ENCODE results near the gene EML2. TPM values are rescaled to one million over a fixed set of nuclear protein-coding genes. Genes with fewer than 3 reads are reported as not detected.

Gene EML2
- total and polyA plus RNA-seq, 2 experiments from 2014 or later: 13.9 to 17.0 TPM

DNA sequence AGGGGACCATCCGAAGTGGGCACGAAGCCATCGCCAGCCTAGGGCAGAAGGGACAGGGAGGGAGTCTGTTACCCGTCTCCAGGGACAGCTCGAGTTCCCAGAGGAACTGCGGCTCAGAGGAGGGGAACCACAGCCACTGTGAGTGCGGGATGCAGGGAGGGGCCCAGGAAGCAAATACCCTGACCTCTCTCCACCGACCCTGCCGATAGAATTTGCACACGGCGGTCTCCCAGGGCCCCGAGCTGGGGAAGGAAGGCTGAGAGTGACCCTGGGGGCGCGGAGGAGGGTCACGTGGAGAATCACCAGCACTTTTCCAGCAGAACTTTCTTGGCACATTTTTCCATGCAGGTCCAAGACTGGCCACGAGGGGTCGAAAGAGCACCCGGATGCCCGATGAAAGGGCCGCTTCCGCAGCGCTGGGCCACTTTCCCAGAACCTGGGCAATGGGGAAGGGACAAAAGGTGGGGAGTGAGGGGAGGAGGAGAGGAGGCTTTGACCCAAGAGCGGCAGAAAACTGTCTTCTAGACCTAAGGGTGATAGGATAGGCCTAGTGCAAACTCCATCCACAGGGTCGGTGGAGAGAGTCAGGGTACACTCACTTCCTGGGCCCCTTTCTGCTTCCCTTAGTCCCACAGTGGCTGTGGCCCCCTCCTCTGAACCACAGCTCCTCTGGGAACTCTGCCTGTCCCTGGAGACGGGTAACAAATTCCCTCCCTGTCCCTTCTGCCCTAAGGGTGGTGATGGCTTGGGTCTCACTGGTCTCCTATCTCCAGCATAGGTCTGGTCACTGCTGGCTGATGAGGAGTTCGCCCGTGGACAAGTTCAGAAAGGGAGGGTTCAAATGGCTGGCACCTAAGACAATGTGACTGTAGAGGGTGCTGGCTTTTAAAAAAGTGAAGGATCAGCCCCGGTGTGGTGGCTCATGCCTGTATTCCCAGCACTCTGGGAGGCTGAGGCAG, 31.8 kb downstream of the EML2 start:
- Histone ChIP-seq H3K4me2 (peak overlapping the region; percentile 82), H3K4me3 (no peak overlapping the region), H3K79me2 (no peaks in the 10 kb centered on the region), H3K9me2 (replicated peaks; ENCODE audit: insufficient read depth) (no peaks in the 10 kb centered on the region), H2AFZ (peak overlapping the region; percentile 87), H3K27me3 (peaks cover 11% of the 10 kb centered on the region), H3K27ac (no peak overlapping the region), H3K9me3 (ENCODE audit: low read depth) (no peaks in the 10 kb centered on the region), H3K36me3 (replicated peaks; ENCODE audit: insufficient read depth, low read depth) (no peaks in the 10 kb centered on the region), H3K4me1 (ENCODE audit: insufficient read depth) (peaks cover 4% of the 10 kb centered on the region), H4K20me1 (ENCODE audit: insufficient read depth, poor library complexity, severe bottlenecking) (no peaks in the 10 kb centered on the region)
- whole genome bisulfite sequencing (ENCODE audit: low lambda C conversion rate, missing lambda C conversion rate): 14% methylated on average over 27 of the region's 28 CpGs
- DNase-seq (ENCODE audit: low spot score): peak; percentile 86
- no peak for TF ChIP-seq EZH2phosphoT487 (IDR thresholded peaks at IDR 0.05; ENCODE audit: low read depth, severe bottlenecking, unreplicated experiment)
- TF ChIP-seq, protein P1, sequence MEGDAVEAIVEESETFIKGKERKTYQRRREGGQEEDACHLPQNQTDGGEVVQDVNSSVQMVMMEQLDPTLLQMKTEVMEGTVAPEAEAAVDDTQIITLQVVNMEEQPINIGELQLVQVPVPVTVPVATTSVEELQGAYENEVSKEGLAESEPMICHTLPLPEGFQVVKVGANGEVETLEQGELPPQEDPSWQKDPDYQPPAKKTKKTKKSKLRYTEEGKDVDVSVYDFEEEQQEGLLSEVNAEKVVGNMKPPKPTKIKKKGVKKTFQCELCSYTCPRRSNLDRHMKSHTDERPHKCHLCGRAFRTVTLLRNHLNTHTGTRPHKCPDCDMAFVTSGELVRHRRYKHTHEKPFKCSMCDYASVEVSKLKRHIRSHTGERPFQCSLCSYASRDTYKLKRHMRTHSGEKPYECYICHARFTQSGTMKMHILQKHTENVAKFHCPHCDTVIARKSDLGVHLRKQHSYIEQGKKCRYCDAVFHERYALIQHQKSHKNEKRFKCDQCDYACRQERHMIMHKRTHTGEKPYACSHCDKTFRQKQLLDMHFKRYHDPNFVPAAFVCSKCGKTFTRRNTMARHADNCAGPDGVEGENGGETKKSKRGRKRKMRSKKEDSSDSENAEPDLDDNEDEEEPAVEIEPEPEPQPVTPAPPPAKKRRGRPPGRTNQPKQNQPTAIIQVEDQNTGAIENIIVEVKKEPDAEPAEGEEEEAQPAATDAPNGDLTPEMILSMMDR (IDR thresholded peaks at IDR 0.05; ENCODE audit: poor library complexity): peak; percentile 74

GRCh38 chr19:45601524-45602374, 37.4 kb downstream of the EML2 start, which contains the start of gene GPR4:
Gene GPR4 (minus strand): TSS chr19:45602212. CDS start chr19:45591866, 10,346 bp downstream.
- Histone ChIP-seq H3K79me2 (no peaks in the 10 kb centered on the region), H3K9me3 (ENCODE audit: low read depth) (no peaks in the 10 kb centered on the region), H2AFZ (no peak within 1 kb of the TSS), H3K27me3 (peaks cover 67% of the 10 kb centered on the region), H3K36me3 (replicated peaks; ENCODE audit: insufficient read depth, low read depth) (no peaks in the 10 kb centered on the region), H3K4me2 (peak within 1 kb of the TSS; percentile 54), H3K4me3 (no peak within 1 kb of the TSS), H4K20me1 (ENCODE audit: insufficient read depth, poor library complexity, severe bottlenecking) (no peaks in the 10 kb centered on the region), H3K9me2 (replicated peaks; ENCODE audit: insufficient read depth) (no peaks in the 10 kb centered on the region), H3K4me1 (ENCODE audit: insufficient read depth) (peaks cover 3% of the 10 kb centered on the region), H3K27ac (no peak within 1 kb of the TSS)
- WGBS (ENCODE audit: low lambda C conversion rate, missing lambda C conversion rate): 12% methylated on average over 11 of the region's 52 CpGs
- TF ChIP-seq, protein P1 (IDR thresholded peaks at IDR 0.05; ENCODE audit: poor library complexity): no peak
- no peak for TF ChIP-seq EZH2 (IDR thresholded peaks at IDR 0.05; ENCODE audit: borderline replicate concordance)
- TF ChIP-seq EZH2phosphoT487 (IDR thresholded peaks at IDR 0.05; ENCODE audit: low read depth, severe bottlenecking, unreplicated experiment): no peak
- peak; percentile 45 for DNase-seq (ENCODE audit: low spot score)

DNA sequence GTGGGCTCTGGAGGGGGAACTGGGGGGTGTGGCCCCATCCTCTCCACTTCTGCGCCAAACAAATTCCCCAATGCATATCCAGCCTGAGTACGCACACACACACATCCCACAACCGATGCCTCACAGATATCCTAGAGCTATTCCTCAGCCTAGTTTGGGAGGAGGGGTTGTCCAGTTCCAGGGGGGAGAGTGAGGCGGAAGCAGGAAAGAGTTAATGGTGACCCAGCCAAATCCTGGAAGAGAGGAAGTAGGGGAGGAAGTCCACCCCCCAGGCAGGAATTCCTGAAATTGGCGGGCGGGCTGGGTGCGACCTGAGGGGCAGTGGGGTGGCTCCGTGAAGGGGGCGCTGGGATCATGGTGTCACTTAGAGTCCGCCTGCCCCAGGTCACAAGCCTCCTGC, 38.1 kb downstream of the EML2 start:
- H3K27me3 ChIP-seq: peaks cover 73% of the 10 kb centered on the region
- H3K4me3 ChIP-seq: no peak overlapping the region

More for the DNA sequence above, 38.1 kb downstream of the EML2 start:
- Histone ChIP-seq H2AFZ (no peak overlapping the region), H4K20me1 (ENCODE audit: insufficient read depth, poor library complexity, severe bottlenecking) (no peaks in the 10 kb centered on the region), H3K27ac (no peak overlapping the region), H3K4me2 (no peak overlapping the region), H3K9me2 (replicated peaks; ENCODE audit: insufficient read depth) (no peaks in the 10 kb centered on the region), H3K79me2 (no peaks in the 10 kb centered on the region), H3K36me3 (replicated peaks; ENCODE audit: insufficient read depth, low read depth) (no peaks in the 10 kb centered on the region), H3K4me1 (ENCODE audit: insufficient read depth) (peaks cover 3% of the 10 kb centered on the region), H3K9me3 (ENCODE audit: low read depth) (no peaks in the 10 kb centered on the region)
- 28% methylated on average over 8 of the region's 10 CpGs for WGBS (ENCODE audit: low lambda C conversion rate, missing lambda C conversion rate)
- no peak for DNase-seq (ENCODE audit: low spot score)
- TF ChIP-seq, protein P1 (IDR thresholded peaks at IDR 0.05; ENCODE audit: poor library complexity): no peak
- TF ChIP-seq EZH2 (IDR thresholded peaks at IDR 0.05; ENCODE audit: borderline replicate concordance): peak; percentile 71

All from hepatocyte (in vitro differentiated cells).